H9 (cell line): ENCODE data around the gene AHNAK2. TPM values are rescaled to one million over a fixed set of nuclear protein-coding genes. Genes with fewer than 3 reads are reported as not detected.

ENCODE experiments used
- DNase-seq: peaks from one replicate; pipeline ENCODE4 v3.0.0-alpha.2; 2017
- H2AFZ ChIP-seq: one replicate; pipeline ENCODE4 v1.6.1; 2013; ENCODE audit warnings: mild to moderate bottlenecking, low read length, control low read depth, moderate library complexity
- H2AK5ac ChIP-seq: 2 replicates; pipeline ENCODE4 v1.6.1; 2013; ENCODE audit warnings: low read length, control low read depth, mixed read lengths; ENCODE audit not compliant: insufficient read length
- H2BK120ac ChIP-seq: one replicate; pipeline ENCODE4 v1.6.1; 2013; ENCODE audit warnings: low read depth, mild to moderate bottlenecking, low read length, control low read depth, inconsistent platforms; ENCODE audit not compliant: poor library complexity, severe bottlenecking
- H2BK12ac ChIP-seq: 2 replicates; pipeline ENCODE4 v1.6.1; 2013; ENCODE audit warnings: low read length, control low read depth, mixed read lengths, low read depth; ENCODE audit not compliant: insufficient read length
- H2BK15ac ChIP-seq: 2 replicates; pipeline ENCODE4 v1.6.1; 2013; ENCODE audit warnings: low read depth, low read length, control low read depth
- H2BK20ac ChIP-seq: one replicate; pipeline ENCODE4 v1.6.1; 2013; ENCODE audit warnings: low read depth, mild to moderate bottlenecking, low read length, control low read depth, inconsistent platforms; ENCODE audit not compliant: poor library complexity, severe bottlenecking
- H2BK5ac ChIP-seq: 2 replicates; pipeline ENCODE4 v1.6.1; 2013; ENCODE audit warnings: low read length, control low read depth, mixed read lengths; ENCODE audit not compliant: insufficient read length
- H3K14ac ChIP-seq: 2 replicates; pipeline ENCODE4 v1.6.1; 2013; ENCODE audit warnings: low read length, control low read depth; ENCODE audit not compliant: insufficient read depth
- H3K18ac ChIP-seq: 2 replicates; pipeline ENCODE4 v1.6.1; 2013; ENCODE audit warnings: low read depth, mild to moderate bottlenecking, mixed read lengths, low read length, control low read depth; ENCODE audit not compliant: insufficient read length
- H3K23ac ChIP-seq: 2 replicates; pipeline ENCODE4 v1.6.1; 2013; ENCODE audit warnings: low read length, control low read depth, mixed read lengths, low read depth; ENCODE audit not compliant: insufficient read length
- H3K23me2 ChIP-seq: 2 replicates; pipeline ENCODE4 v1.6.1; 2013; ENCODE audit warnings: low read depth, mild to moderate bottlenecking, mixed read lengths, low read length, control low read depth; ENCODE audit not compliant: insufficient read length, poor library complexity, severe bottlenecking
- H3K27ac ChIP-seq: 2 replicates; pipeline ENCODE4 v1.5.1; 2013; ENCODE audit warnings: low read length, control low read depth, mixed read lengths, low read depth; ENCODE audit not compliant: insufficient read length
- H3K27me3 ChIP-seq: 2 replicates; pipeline ENCODE4 v1.6.1; 2013; ENCODE audit warnings: low read length, control low read depth, inconsistent platforms; ENCODE audit not compliant: insufficient read depth
- H3K4ac ChIP-seq: 2 replicates; pipeline ENCODE4 v1.6.1; 2013; ENCODE audit warnings: low read depth, mild to moderate bottlenecking, control low read depth, inconsistent platforms, low read length, moderate library complexity
- H3K4me1 ChIP-seq: 2 replicates; pipeline ENCODE4 v1.6.1; 2013; ENCODE audit warnings: low read length, control low read depth, inconsistent platforms; ENCODE audit not compliant: insufficient read depth
- H3K4me2 ChIP-seq: 2 replicates; pipeline ENCODE4 v1.6.1; 2013; ENCODE audit warnings: low read length, control low read depth, mixed read lengths; ENCODE audit not compliant: insufficient read length, insufficient read depth
- H3K56ac ChIP-seq: 2 replicates; pipeline ENCODE4 v1.6.1; 2013; ENCODE audit warnings: low read depth, mild to moderate bottlenecking, mixed read lengths, low read length, control low read depth; ENCODE audit not compliant: insufficient read length
- H3K79me1 ChIP-seq: 2 replicates; pipeline ENCODE4 v1.6.1; 2013; ENCODE audit warnings: low read depth, mild to moderate bottlenecking, moderate library complexity, low read length, control low read depth, inconsistent platforms; ENCODE audit not compliant: insufficient read depth, poor library complexity, severe bottlenecking
- H3K79me2 ChIP-seq: 2 replicates; pipeline ENCODE4 v1.6.1; 2013; ENCODE audit warnings: low read length, control low read depth, inconsistent platforms; ENCODE audit not compliant: insufficient read depth
- H3K9ac ChIP-seq: 2 replicates; pipeline ENCODE4 v1.6.1; 2013; ENCODE audit warnings: low read length, control low read depth, mixed read lengths; ENCODE audit not compliant: insufficient read length; ENCODE audit errors: extremely low read depth
- H3K9me3 ChIP-seq: one replicate; pipeline ENCODE4 v1.6.1; 2013; ENCODE audit warnings: low read depth, low read length, inconsistent platforms; ENCODE audit not compliant: control insufficient read depth
- H3T11ph ChIP-seq: one replicate; pipeline ENCODE4 v1.6.1; 2013; ENCODE audit warnings: mild to moderate bottlenecking, low read length, control low read depth, inconsistent platforms
- H4K20me1 ChIP-seq: one replicate; pipeline ENCODE4 v1.6.1; 2013; ENCODE audit not compliant: control insufficient read depth, insufficient read length, insufficient read depth
- H4K5ac ChIP-seq: 2 replicates; pipeline ENCODE4 v1.6.1; 2013; ENCODE audit warnings: low read depth, mild to moderate bottlenecking, mixed read lengths, low read length, control low read depth; ENCODE audit not compliant: insufficient read length
- H4K8ac ChIP-seq: replicated peaks from 2 replicates; pipeline ENCODE4 v1.6.1; 2013; ENCODE audit warnings: low read length, control low read depth, mixed read lengths, low read depth; ENCODE audit not compliant: insufficient read length
- H4K91ac ChIP-seq: 2 replicates; pipeline ENCODE4 v1.6.1; 2013; ENCODE audit warnings: low read depth, mild to moderate bottlenecking, moderate library complexity, mixed read lengths, low read length, control low read depth; ENCODE audit not compliant: insufficient read length
- H3K27ac Mint-ChIP-seq, 3 experiments: 2 replicates in 2 of 3; 3 replicates in 1 of 3; pipeline ENCODE4 v1.8.0; 2020 to 2021; ENCODE audit warnings: mixed read lengths in 3 of 3, mild to moderate bottlenecking in 1 of 3, moderate library complexity in 1 of 3
- H3K27me3 Mint-ChIP-seq: 2 replicates; pipeline ENCODE4 v1.8.0; 2021; ENCODE audit warnings: low read depth, mild to moderate bottlenecking, moderate library complexity, mixed read lengths
- H3K36me3 Mint-ChIP-seq, 3 experiments: 2 replicates in 2 of 3; 3 replicates in 1 of 3; pipeline ENCODE4 v1.8.0; 2020 to 2021; ENCODE audit warnings: low read depth in 3 of 3, mixed read lengths in 3 of 3; ENCODE audit not compliant: insufficient read depth in 1 of 3
- H3K4me1 Mint-ChIP-seq, 2 experiments: 2 replicates each; pipeline ENCODE4 v1.8.0; 2020; ENCODE audit warnings: mixed read lengths in 2 of 2
- H3K4me3 Mint-ChIP-seq, 2 experiments: 2 replicates in 1 of 2; 3 replicates in 1 of 2; pipeline ENCODE4 v1.8.0; 2020 to 2021; ENCODE audit warnings: mild to moderate bottlenecking in 2 of 2, mixed read lengths in 2 of 2, moderate library complexity in 1 of 2
- H3K9me3 Mint-ChIP-seq, 2 experiments: 2 replicates in 1 of 2; 3 replicates in 1 of 2; pipeline ENCODE4 v1.8.0; 2020; ENCODE audit warnings: mild to moderate bottlenecking in 2 of 2, mixed read lengths in 2 of 2, moderate library complexity in 1 of 2
- WGBS: extraction: QIAGEN DNeasy Blood & Tissue Kit; methylation state at CpG from one replicate; pipeline ENCODE4 v1.1.7; 2013; ENCODE audit warnings: missing lambda C conversion rate, low lambda C conversion rate, mixed read lengths; ENCODE audit not compliant: insufficient read length; ENCODE audit errors: extremely low coverage; 5-methylcytosine and 5-hydroxymethylcytosine counted together
- total RNA-seq: library from RNA; stranded (reverse); gene quantifications from 2 replicates; pipeline ENCODE4 v1.2.1, GENCODE V29; 2021
- TF ChIP-seq, protein P1 (sequence below): fragments of 200-600 bp; sonication (generic); conservative IDR thresholded peaks from 3 replicates; pipeline ENCODE4 v1.8.0; 2021; ENCODE audit warnings: antibody characterized with exemption, mild to moderate bottlenecking

AHNAK2 gene
- total RNA-seq, 1 experiment from 2014 or later, result 2.8 TPM

GRCh38 chr14:104954746-104955395, 23.3 kb downstream of the AHNAK2 start:
- no peaks in the 10 kb centered on the region for H3K4me1 Mint-ChIP-seq
- peaks cover 0 to 11% of the 10 kb centered on the region in 2 experiments; a peak in 2 of 5 replicates for H3K9me3 Mint-ChIP-seq
- DNase-seq, result no peak

More at GRCh38 chr14:104954746-104955395, 23.3 kb downstream of the AHNAK2 start:
- Histone ChIP-seq H4K20me1 (no peaks in the 10 kb centered on the region), H2BK12ac (no peak overlapping the region), H3K23me2 (no peaks in the 10 kb centered on the region), H3K27ac (no peak overlapping the region), H3K4me1 (no peaks in the 10 kb centered on the region), H4K5ac (no peak overlapping the region), H2AFZ (no peak overlapping the region), H4K91ac (no peak overlapping the region), H4K8ac (no peak overlapping the region), H3K27me3 (no peaks in the 10 kb centered on the region), H3K9me3 (no peaks in the 10 kb centered on the region), H3K18ac (no peak overlapping the region), H3K23ac (no peak overlapping the region), H3K4me2 (no peak overlapping the region), H2BK15ac (no peak overlapping the region), H2BK20ac (no peak overlapping the region), H2BK120ac (no peak overlapping the region), H2BK5ac (no peak overlapping the region), H3T11ph (no peak overlapping the region), H3K79me1 (no peaks in the 10 kb centered on the region), H2AK5ac (no peak overlapping the region), H3K9ac (no peak overlapping the region), H3K14ac (no peak overlapping the region), H3K4ac (no peak overlapping the region), H3K56ac (no peak overlapping the region), H3K79me2 (no peaks in the 10 kb centered on the region)
- Mint-ChIP-seq H3K36me3 (no peaks in the 10 kb centered on the region; a peak in 1 of 7 replicates), H3K27ac (no peak overlapping the region), H3K27me3 (peaks cover 24% of the 10 kb centered on the region), H3K4me3 (no peak overlapping the region)
- TF ChIP-seq, protein P1, sequence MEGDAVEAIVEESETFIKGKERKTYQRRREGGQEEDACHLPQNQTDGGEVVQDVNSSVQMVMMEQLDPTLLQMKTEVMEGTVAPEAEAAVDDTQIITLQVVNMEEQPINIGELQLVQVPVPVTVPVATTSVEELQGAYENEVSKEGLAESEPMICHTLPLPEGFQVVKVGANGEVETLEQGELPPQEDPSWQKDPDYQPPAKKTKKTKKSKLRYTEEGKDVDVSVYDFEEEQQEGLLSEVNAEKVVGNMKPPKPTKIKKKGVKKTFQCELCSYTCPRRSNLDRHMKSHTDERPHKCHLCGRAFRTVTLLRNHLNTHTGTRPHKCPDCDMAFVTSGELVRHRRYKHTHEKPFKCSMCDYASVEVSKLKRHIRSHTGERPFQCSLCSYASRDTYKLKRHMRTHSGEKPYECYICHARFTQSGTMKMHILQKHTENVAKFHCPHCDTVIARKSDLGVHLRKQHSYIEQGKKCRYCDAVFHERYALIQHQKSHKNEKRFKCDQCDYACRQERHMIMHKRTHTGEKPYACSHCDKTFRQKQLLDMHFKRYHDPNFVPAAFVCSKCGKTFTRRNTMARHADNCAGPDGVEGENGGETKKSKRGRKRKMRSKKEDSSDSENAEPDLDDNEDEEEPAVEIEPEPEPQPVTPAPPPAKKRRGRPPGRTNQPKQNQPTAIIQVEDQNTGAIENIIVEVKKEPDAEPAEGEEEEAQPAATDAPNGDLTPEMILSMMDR, result no peak
- no CpG with 5 or more reads among the region's 13 CpGs for WGBS
